NCI-H146 treated with DMSO at 0.1 percent for 48 hours (cell line): Measurements from ENCODE around the gene ARHGAP33.

Experiments
- DNase-seq: peaks from one replicate; lab custom pipeline; 2025; ENCODE audit not compliant: unreplicated experiment; lab: John Stamatoyannopoulos, UW

ARHGAP33 gene

GRCh38 chr19:35739275-35740107 lies 35.9 kb upstream of the ARHGAP33 start:
- no peak for DNase-seq

- no peak for DNase-seq
Measured at GRCh38 chr19:35740108-35740422, 35.3 kb upstream of the ARHGAP33 start.

- DNase-seq: peak; percentile 98
Measured at GRCh38 chr19:35740423-35741202, 34.8 kb upstream of the ARHGAP33 start.

- no peak for DNase-seq
Measured at GRCh38 chr19:35741203-35741515, 34.2 kb upstream of the ARHGAP33 start.

- no peak for DNase-seq
Measured at GRCh38 chr19:35742121-35742724, 33.1 kb upstream of the ARHGAP33 start, which contains the start of gene IGFLR1. IGFLR1 (minus strand) TSS chr19:35742452; CDS start chr19:35741180, 1,272 bp downstream.

GRCh38 chr19:35743640-35744429 lies 31.5 kb upstream of the ARHGAP33 start:
- no peak for DNase-seq

- DNase-seq: peak; percentile 94
Measured at GRCh38 chr19:35744430-35745327, 30.7 kb upstream of the ARHGAP33 start.

GRCh38 chr19:35745328-35746086 lies 29.9 kb upstream of the ARHGAP33 start, which contains the start of the genes PSENEN and U2AF1L4:
PSENEN (plus strand) TSS chr19:35745651; CDS start chr19:35745931, 280 bp downstream.
U2AF1L4 (minus strand) TSS chr19:35745418; CDS start chr19:35745391, 27 bp downstream.
- DNase-seq: peak; percentile 99

GRCh38 chr19:35746087-35746462 lies 29.3 kb upstream of the ARHGAP33 start:
- no peak for DNase-seq

- no peak for DNase-seq
Measured at GRCh38 chr19:35746531-35746930, 28.8 kb upstream of the ARHGAP33 start.

- peak; percentile 99 for DNase-seq
Measured at GRCh38 chr19:35748106-35749020, 27.0 kb upstream of the ARHGAP33 start, which contains the start of gene LIN37. LIN37 (plus strand) TSS chr19:35748576; CDS start chr19:35748725, 149 bp downstream.

- DNase-seq: no peak
Measured at GRCh38 chr19:35750167-35750566, 25.2 kb upstream of the ARHGAP33 start.

GRCh38 chr19:35751839-35752745 lies 23.3 kb upstream of the ARHGAP33 start:
- DNase-seq: no peak

GRCh38 chr19:35752746-35753350 lies 22.5 kb upstream of the ARHGAP33 start:
- DNase-seq: no peak

GRCh38 chr19:35753634-35754369 lies 21.6 kb upstream of the ARHGAP33 start:
- no peak for DNase-seq
